ENCODE measurements around the gene DHRS7C. TPM values are rescaled to one million over a fixed set of nuclear protein-coding genes. Genes with fewer than 3 reads are reported as not detected.
"Not testable (repeated sequence)": the region's sequence is repeated elsewhere in the genome, so short reads cannot be mapped to it uniquely, and the experiment has no call there.

DHRS7C gene
- total RNA-seq, 2 experiments from 2014 or later = not detected

DNA sequence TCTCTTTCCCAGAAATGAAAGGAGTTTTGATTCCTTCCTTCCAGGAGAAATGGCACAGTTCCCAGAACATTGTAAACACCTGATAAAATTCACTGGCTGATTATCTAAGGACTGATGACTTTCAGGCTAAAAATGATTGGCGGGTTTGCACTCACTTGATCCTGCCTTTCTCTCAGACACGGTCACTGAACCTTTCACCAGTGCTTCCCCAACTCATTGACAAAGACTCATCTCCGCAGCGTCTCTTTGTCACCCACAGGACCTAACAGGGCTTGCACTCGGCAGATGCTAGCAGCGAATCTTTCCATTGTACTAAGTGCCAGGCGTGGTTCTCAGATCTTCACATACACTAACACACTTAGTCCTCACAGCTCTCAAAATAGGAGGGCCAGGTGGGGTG, 7.3 kb upstream of the DHRS7C start:
- CTCF ChIA-PET = no interaction called here
- Mint-ChIP-seq H3K27ac (no peak overlapping the region), H3K4me3 (no peak overlapping the region), H3K9me3 (no peaks in the 10 kb centered on the region), H3K4me1 (no peaks in the 10 kb centered on the region), H3K27me3 (no peaks in the 10 kb centered on the region), H3K36me3 (ENCODE audit: low read depth) (no peaks in the 10 kb centered on the region)
- POLR2A ChIA-PET = no interaction called here
- DNase-seq = no peak

DNA sequence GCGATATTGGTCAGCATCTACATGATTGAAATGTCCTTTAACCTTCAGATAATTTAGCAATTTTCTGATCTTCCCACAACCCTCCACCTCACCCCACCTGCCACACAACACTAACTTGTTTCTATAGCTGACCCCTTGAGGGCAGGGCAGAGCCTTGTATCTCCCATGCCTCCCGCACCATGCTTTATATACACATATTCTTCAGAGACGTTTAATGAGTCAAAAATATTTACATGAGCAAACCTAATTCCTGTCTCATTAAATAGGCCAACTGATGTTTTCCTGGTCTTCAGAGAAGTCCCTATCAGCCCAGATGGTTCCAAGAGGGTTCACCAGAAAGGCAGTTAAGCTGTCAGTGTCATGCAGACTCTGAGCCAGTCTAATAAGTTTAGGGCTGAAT, 6.6 kb upstream of the DHRS7C start:
- Mint-ChIP-seq H3K4me1 (no peaks in the 10 kb centered on the region), H3K9me3 (no peaks in the 10 kb centered on the region), H3K4me3 (no peak overlapping the region), H3K27me3 (no peaks in the 10 kb centered on the region), H3K27ac (no peak overlapping the region), H3K36me3 (ENCODE audit: low read depth) (no peaks in the 10 kb centered on the region)
- CTCF ChIA-PET = no interaction called here
- DNase-seq = no peak
- POLR2A ChIA-PET = no interaction called here

DNA sequence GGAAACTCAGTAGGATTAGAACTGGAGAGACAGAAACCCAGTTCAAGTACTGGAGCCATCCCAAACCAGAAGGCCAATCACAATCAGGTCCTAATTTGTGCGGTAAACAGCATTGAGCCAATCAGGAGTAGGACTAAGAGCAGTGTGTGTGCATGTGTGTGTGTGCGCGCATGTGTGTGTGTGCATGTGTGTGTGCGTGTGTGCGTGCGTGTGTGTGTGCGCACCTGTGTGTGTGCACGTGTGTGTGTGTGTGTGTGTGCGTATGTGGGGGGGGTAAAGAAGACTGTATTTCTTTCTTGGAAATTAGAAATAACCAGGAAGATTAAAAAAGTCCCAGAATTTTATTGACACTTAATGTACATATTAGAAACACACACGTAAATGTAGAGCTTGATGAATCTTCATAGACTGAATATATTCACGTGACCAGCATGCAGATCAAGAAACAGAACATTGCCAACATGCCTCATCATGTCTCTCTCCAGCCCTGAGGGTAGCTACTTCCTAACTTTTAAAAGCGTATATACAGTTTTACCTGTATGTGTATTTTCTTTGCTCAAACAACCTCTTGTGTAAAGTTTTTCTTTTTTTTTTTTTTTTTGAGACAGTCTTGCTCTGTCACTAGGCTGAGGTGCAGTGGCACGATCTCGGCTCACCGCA, 919 bp upstream of the DHRS7C start:
- ChIA-PET POLR2A (no interaction called here), CTCF (interaction anchor here (0.6 kb wide), 1 partner anchor 76 kb away, joined by 3 read pairs; no protein-coding TSS in a partner anchor)
- DNase-seq = no peak
- Mint-ChIP-seq H3K27me3 (no peaks in the 10 kb centered on the region), H3K4me3 (no peak overlapping the region), H3K36me3 (ENCODE audit: low read depth) (no peaks in the 10 kb centered on the region), H3K4me1 (no peaks in the 10 kb centered on the region), H3K9me3 (no peaks in the 10 kb centered on the region), H3K27ac (no peak overlapping the region)

DNA sequence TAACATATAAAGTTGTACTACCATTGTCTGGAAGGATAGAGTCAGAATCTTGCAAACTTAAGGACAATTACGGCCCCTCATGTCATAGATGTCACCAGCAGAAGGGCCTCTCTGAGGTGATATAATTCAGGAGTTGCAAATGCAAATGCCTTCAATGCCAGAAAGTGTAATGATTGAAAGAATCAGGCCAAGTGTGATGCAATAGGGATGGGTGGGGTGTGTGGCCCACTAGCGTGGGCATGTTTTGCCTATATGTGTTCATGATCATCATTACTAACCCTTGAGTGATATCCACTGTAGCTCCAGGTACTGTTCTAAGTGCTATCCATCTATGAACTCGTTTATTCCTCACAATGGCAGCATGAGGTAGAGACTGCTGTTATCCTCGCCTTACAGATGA, 1.1 kb downstream of the DHRS7C start:
- no peak for DNase-seq
- CTCF ChIA-PET = interaction anchor here (1.3 kb wide), 1 partner anchor 22 kb away, joined by 3 read pairs; no protein-coding TSS in a partner anchor
- no peaks in the 10 kb centered on the region for H3K4me1 Mint-ChIP-seq

DNA sequence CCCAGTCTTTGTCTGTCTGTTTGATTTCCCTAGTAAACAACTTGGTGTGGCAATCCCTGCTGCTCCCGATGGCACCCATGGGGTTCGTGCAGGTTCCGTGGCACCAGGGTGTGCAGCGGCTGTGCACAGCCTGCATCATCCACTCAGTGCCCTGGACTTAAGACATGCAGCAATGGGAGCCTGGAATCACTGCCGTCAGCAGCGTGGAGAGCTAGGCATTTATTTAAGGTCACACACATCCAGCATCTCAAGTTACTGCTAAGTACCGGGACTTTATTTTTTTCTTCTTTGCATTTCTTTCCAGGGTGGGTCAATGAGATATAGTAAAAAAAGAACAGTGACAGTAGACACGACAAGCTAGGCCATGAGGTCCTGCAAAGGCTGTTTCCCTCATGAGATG, 2.8 kb downstream of the DHRS7C start:
- Mint-ChIP-seq H3K27me3 (no peaks in the 10 kb centered on the region), H3K36me3 (ENCODE audit: low read depth) (no peaks in the 10 kb centered on the region), H3K4me1 (no peaks in the 10 kb centered on the region), H3K9me3 (no peaks in the 10 kb centered on the region), H3K27ac (no peak overlapping the region), H3K4me3 (no peak overlapping the region)
- ChIA-PET POLR2A (no interaction called here), CTCF (no interaction called here)
- DNase-seq = no peak

More for the DNA sequence above, 1.1 kb downstream of the DHRS7C start:
- H3K36me3 Mint-ChIP-seq (ENCODE audit: low read depth) = no peaks in the 10 kb centered on the region
- H3K27me3 Mint-ChIP-seq = no peaks in the 10 kb centered on the region
- POLR2A ChIA-PET = no interaction called here
- H3K27ac Mint-ChIP-seq = no peak overlapping the region
- H3K4me3 Mint-ChIP-seq = no peak overlapping the region
- no peaks in the 10 kb centered on the region for H3K9me3 Mint-ChIP-seq

DNA sequence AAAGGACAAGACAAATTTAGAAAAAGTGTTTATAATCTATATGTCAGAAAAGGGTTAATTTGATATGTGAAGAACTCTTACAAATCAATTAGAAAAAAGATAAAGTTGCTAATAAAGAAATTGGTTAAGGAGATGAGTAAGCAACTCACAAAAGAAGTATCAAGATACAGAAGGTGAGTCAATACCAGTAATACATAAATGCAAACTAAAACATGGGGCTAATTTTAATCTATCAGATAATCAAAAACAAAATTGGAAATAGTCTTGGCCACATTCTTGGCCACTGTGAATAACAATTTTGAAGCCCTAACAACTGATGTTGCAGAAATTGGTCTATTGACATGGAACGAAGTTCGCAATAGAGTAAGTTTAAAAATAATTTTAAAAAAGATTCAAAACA, 6.8 kb downstream of the DHRS7C start:
- no peaks in the 10 kb centered on the region for H3K4me1 Mint-ChIP-seq

DNA sequence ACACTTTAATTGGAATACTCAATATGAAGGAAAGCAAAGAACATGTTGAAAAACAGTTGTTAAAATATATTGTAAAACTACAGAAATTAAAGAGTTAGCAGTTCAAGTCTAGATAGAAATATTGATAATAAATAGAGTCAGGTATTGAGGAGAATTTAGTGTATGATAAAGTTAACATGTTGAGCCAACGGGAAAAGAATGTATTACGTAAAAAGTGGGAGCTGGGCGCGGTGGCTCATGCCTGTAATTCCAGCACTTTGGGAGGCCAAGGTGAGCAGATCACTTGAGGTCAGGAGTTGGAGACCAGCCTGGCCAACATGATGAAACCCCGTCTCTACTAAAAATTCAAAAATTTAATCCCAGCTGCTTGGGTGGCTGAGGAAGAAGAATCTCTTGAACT, 7.9 kb downstream of the DHRS7C start:
- H3K27ac Mint-ChIP-seq; H3K4me3 Mint-ChIP-seq; DNase-seq; POLR2A ChIA-PET; H3K9me3 Mint-ChIP-seq; H3K36me3 Mint-ChIP-seq (ENCODE audit: low read depth); H3K4me1 Mint-ChIP-seq; H3K27me3 Mint-ChIP-seq; CTCF ChIA-PET: not testable (repeated sequence)

More for the DNA sequence above, 6.8 kb downstream of the DHRS7C start:
- Mint-ChIP-seq H3K36me3 (ENCODE audit: low read depth) (no peaks in the 10 kb centered on the region), H3K27me3 (peaks cover 8% of the 10 kb centered on the region), H3K27ac (no peak overlapping the region), H3K4me3 (no peak overlapping the region), H3K9me3 (no peaks in the 10 kb centered on the region)
- CTCF ChIA-PET = no interaction called here
- POLR2A ChIA-PET = no interaction called here
- DNase-seq = no peak

DNA sequence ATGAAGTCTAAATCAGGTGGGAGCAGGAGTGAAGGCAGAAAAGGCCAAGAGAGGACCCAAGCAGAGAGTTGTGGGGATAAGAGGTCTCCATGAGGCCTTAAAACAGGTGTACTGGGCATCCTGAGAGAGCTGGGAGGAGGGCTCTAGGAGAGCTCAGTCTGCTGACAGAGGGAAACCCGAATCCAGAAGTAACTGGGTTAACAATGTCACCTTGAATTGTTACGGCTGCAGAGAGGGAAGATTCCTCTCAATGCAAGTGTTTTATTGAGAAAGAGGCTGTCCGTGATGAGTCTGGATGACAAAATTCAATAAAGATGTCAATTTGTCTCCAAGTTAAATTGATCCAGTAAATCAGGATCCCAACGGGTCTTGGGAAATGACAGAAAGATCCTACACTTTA, 8.3 kb downstream of the DHRS7C start:
- H3K36me3 Mint-ChIP-seq (ENCODE audit: low read depth) = no peaks in the 10 kb centered on the region
- H3K4me3 Mint-ChIP-seq = no peak overlapping the region
- ChIA-PET CTCF (interaction anchor here (0.6 kb wide), 1 partner anchor 802 kb away, joined by 5 read pairs; no protein-coding TSS in a partner anchor), POLR2A (no interaction called here)
- no peaks in the 10 kb centered on the region for H3K9me3 Mint-ChIP-seq
- H3K4me1 Mint-ChIP-seq = no peaks in the 10 kb centered on the region
- no peak overlapping the region for H3K27ac Mint-ChIP-seq
- DNase-seq = no peak
- peaks cover 8% of the 10 kb centered on the region for H3K27me3 Mint-ChIP-seq

DNA sequence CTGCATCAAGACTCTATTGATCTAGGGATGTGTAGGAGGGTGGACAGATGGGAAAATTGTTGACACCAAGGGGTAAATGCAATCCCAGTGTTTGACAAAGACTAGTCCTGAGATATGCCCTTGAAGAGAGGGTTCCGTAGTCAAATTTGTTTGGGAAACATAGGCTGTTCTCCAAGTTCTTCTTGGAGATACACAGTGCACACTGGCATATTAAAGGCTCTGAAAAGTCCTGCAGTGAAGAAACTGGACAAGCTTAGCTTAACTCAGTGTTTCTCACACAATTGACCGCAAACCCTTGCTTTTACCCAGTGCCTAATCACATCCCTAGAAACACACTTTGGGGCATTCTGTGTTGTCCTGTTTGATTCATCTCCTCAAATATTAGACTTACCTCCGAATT, 10.8 kb downstream of the DHRS7C start:
- H3K4me1 Mint-ChIP-seq = no peaks in the 10 kb centered on the region
- no peaks in the 10 kb centered on the region for H3K36me3 Mint-ChIP-seq (ENCODE audit: low read depth)
- no peak overlapping the region for H3K4me3 Mint-ChIP-seq
- ChIA-PET POLR2A (no interaction called here), CTCF (no interaction called here)
- H3K27me3 Mint-ChIP-seq = peaks cover 8% of the 10 kb centered on the region
- H3K27ac Mint-ChIP-seq = no peak overlapping the region
- no peaks in the 10 kb centered on the region for H3K9me3 Mint-ChIP-seq
- no peak for DNase-seq

DNA sequence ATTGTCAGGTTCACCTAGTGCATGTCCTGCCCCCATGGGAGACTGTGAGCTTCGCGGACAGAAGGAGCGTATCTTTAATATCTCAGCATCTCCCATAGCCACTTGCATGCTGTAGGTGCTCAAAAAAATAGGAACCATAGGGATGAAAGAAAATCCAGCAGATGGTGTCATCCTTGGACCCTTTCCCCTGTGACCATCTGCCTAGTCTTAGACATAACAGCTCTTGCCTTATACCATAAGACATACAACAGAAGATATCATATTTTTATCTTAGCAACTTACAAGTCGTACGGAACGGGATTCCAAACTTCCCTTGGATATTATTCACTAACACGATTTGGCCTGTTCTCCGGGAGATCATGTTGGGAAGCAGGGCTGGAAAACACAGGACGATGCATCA, 14.5 kb downstream of the DHRS7C start:
- ChIA-PET CTCF (no interaction called here), POLR2A (no interaction called here)
- Mint-ChIP-seq H3K4me1 (no peaks in the 10 kb centered on the region), H3K9me3 (no peaks in the 10 kb centered on the region), H3K27me3 (no peaks in the 10 kb centered on the region), H3K4me3 (no peak overlapping the region), H3K27ac (no peak overlapping the region), H3K36me3 (ENCODE audit: low read depth) (no peaks in the 10 kb centered on the region)
- no peak for DNase-seq

DNA sequence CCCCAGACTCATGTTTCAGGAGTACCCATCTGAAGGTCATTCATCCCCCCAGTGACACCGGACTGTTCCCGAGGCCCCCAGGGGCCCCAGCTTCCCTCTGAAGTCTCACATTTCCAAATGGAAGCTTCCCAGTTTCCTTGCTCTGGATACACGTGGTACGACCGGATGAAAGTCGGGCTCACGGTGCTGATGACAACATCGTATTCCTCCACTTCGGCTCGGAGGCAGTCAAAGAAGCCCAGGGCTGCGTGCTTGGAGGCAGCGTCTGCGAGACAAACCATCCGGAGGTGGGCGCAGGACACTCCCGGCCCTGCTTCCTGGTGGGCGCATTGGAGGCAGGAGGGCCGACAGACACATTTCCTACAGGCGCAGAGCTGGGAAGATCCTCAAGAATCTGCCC, 18.7 kb downstream of the DHRS7C start:
- ChIA-PET POLR2A (no interaction called here), CTCF (no interaction called here)
- Mint-ChIP-seq H3K4me3 (no peak overlapping the region), H3K27me3 (no peaks in the 10 kb centered on the region), H3K9me3 (no peaks in the 10 kb centered on the region), H3K36me3 (ENCODE audit: low read depth) (no peaks in the 10 kb centered on the region), H3K4me1 (no peaks in the 10 kb centered on the region), H3K27ac (no peak overlapping the region)
- DNase-seq = no peak

DNA sequence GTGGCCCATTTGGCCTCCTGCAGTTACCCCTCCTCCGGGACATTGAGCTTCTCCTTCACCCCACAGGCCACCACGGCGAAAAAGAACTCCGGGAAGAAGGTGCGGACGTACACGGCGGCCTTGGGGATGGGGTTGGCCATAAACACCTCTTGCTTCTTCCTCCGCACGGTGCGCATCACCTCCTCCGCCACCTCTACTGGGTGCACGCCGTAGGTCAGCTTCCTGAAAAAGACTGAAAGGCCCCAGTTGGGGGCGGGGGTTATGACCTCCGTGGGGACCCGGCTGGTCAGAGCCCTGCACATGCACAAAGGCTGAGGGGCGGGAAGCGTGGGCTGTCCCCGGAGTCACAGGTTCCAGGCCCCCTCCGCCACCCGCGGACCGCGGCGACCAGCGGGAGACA, 19.9 kb downstream of the DHRS7C start:
- Mint-ChIP-seq H3K9me3 (no peaks in the 10 kb centered on the region), H3K4me1 (no peaks in the 10 kb centered on the region), H3K27ac (no peak overlapping the region), H3K36me3 (ENCODE audit: low read depth) (no peaks in the 10 kb centered on the region), H3K4me3 (no peak overlapping the region), H3K27me3 (no peaks in the 10 kb centered on the region)
- ChIA-PET CTCF (no interaction called here), POLR2A (no interaction called here)
- DNase-seq = no peak

DNA sequence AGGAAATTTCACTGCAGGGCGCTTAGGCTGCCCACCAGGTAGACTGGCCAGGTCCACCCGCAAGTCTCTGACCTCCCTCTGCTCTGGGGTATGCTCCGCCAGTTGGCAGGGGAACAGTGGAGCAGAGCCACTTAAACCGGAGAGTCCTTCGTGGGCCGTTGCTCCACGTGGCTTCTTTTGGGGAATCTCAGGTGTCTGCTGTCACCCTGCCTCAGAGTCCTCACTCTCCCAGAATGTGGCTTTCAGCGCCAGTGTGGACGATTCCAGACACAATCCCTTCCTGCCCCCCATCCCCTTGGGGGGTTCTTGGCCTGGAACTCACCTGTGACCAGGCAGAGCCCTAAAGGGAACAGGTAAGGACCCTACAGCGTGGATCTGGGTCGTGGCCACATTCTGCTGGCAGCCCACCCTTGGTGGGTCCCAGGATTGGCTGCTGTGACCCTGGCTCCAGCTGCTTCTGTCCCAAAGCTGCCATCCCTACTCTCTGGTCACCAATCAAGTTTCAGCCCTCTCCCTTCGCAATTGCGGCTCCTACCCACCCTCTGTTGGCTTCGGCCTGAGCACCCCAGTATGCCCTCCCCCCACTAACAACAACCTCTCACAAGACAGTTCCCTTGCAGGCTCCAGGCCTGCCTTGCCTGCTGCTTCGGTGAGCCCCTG, 22.2 kb downstream of the DHRS7C start:
- Mint-ChIP-seq H3K36me3 (ENCODE audit: low read depth) (no peaks in the 10 kb centered on the region), H3K9me3 (no peaks in the 10 kb centered on the region), H3K27ac (no peak overlapping the region), H3K4me3 (no peak overlapping the region), H3K4me1 (no peaks in the 10 kb centered on the region), H3K27me3 (peaks cover 4% of the 10 kb centered on the region)
- DNase-seq = no peak
- CTCF ChIA-PET = interaction anchor here (0.8 to 1.8 kb wide), 9 partner anchors 9 to 194 kb away, joined by 3 to 9 read pairs (median 3); partner anchors contain the start of genes CFAP52 and STX8
- POLR2A ChIA-PET = no interaction called here

DNA sequence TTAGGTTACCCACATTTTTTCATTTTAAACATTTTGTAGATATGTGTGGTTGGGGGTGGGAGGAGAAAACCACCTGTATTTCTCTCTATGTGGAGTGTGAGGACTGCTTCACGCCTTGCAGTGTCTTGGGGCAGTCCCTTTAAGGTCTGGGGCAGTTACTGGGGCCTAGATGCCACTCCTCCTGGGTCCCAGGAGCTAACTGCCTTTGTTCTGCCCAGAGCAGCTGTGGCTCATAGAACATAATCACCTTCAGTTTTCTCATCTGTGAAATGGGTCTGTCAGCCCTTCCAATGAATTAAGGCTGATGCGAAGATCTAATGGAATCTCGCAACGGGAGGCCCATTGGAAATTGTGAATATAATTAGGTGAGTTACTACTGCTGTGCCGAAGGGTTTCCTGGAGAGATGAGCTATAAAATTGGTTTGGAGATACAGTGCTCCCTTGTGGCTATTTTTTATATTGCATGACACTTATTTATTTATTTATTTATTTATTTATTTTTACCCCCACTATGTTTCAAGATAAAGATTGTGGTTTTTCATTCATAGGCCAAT, 22.9 kb downstream of the DHRS7C start:
- Mint-ChIP-seq H3K4me3 (no peak overlapping the region), H3K27ac (no peak overlapping the region), H3K4me1 (peaks cover 4% of the 10 kb centered on the region), H3K9me3 (no peaks in the 10 kb centered on the region), H3K27me3 (peaks cover 5% of the 10 kb centered on the region), H3K36me3 (ENCODE audit: low read depth) (no peaks in the 10 kb centered on the region)
- CTCF ChIA-PET = interaction anchor here (0.5 to 1.8 kb wide), 12 partner anchors 8 to 193 kb away, joined by 3 to 9 read pairs (median 3); partner anchors contain the start of genes CFAP52, DHRS7C and STX8
- POLR2A ChIA-PET = no interaction called here
- no peak for DNase-seq
